ENCODE results near the gene CD40.

DNA sequence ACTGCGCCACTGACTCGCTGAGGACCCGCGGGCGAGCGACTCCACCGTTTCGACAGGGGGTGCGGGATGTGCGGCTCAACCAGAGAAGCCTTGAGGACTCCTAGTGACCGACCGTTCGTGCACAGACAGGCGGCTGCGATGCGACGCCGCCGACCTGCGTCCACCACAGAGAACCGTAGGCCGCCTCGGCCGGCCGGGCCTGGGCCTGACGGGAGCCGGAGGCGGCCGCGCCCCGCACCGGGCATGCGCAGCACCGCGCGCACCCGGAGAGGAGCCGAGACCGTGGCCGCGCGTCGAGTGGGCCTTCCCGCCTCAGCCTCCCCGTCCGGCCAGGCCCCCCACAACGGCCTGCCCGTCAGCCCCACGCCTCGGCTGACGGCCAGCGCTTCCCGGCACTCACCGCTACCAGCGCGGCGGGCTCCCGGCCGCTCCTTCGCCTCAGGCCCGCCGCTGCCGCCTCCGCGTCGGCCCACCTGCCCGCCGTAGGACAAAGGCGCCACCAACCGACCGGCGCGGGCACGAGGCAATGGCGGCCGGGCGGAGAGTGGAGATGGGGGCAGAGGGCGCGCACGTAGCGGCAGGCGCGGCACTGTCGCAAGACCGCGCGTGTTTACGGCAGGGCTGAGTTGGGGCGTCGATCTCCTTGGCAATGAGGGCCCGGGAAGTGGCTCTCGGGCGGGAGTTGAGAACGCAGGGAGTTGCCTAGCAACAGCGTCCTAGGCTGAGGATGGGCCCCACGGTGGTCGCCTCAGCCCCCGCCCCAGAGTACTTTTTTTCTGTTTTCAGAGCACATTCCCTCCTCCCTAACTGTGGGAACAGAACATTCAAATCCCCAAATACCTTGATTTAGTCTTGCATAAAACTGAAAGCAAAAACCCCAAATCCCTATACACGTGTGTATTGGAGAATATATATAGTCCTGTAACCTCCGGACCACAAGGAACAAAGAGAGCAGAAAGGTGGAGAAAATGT is 28.4 kb upstream of the CD40 start, which contains the start of gene NCOA5:
- TF ChIP-seq, protein P1, sequence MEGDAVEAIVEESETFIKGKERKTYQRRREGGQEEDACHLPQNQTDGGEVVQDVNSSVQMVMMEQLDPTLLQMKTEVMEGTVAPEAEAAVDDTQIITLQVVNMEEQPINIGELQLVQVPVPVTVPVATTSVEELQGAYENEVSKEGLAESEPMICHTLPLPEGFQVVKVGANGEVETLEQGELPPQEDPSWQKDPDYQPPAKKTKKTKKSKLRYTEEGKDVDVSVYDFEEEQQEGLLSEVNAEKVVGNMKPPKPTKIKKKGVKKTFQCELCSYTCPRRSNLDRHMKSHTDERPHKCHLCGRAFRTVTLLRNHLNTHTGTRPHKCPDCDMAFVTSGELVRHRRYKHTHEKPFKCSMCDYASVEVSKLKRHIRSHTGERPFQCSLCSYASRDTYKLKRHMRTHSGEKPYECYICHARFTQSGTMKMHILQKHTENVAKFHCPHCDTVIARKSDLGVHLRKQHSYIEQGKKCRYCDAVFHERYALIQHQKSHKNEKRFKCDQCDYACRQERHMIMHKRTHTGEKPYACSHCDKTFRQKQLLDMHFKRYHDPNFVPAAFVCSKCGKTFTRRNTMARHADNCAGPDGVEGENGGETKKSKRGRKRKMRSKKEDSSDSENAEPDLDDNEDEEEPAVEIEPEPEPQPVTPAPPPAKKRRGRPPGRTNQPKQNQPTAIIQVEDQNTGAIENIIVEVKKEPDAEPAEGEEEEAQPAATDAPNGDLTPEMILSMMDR (IDR thresholded peaks at IDR 0.05 in 4 of 5, conservative IDR thresholded peaks at IDR 0.05 in 1 of 5): peak in 3 of 5 experiments; percentile 30 to 39 (median 36)
- TF ChIP-seq POLR2A (IDR thresholded peaks at IDR 0.05): peak; percentile 89 to 92

Data from gastrocnemius medialis (tissue), 4 donors.